Amniotic epithelial cell (primary cell): Measurements from ENCODE around the gene ITGB1BP1.
A peak's percentile ranks its signal among the peaks of the same experiment; 100 is the strongest.

ENCODE experiments used
- DNase-seq: peaks from one replicate; pipeline ENCODE4 v3.0.0-alpha.2; 2010; ENCODE audit warnings: low read depth

The ITGB1BP1 gene

DNA sequence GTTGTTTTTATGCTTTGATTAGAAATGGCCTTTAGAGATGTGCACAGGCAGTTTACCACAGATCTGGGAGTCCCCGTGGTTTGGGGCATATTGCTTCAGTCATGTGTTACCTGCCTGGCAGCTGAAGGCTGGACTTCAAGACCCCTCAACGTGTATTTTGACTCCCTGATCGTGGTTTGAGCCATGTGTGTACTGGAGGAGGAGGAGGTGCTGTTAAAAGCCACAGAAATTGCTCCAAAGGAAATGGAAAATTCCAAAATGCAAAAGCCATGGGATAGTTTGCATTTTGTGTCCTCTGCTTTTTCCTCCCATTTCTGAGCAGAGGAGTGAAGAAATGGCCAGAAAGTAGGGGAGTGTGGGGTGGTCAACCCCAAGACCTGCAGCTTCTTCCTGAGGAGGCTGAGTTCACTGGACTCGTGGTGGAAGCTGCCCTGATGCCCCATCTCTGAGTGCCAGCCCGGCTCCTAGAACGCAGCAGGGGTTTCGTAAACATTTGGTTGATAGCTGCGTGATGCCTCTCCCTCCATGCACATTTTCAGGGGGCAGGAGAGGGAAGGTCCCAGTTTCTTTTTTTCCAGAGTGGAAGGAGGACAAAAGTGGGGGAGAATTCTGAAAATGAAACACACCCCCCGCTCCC is 45.7 kb downstream of the ITGB1BP1 start:
- peak; percentile 24 for DNase-seq

DNA sequence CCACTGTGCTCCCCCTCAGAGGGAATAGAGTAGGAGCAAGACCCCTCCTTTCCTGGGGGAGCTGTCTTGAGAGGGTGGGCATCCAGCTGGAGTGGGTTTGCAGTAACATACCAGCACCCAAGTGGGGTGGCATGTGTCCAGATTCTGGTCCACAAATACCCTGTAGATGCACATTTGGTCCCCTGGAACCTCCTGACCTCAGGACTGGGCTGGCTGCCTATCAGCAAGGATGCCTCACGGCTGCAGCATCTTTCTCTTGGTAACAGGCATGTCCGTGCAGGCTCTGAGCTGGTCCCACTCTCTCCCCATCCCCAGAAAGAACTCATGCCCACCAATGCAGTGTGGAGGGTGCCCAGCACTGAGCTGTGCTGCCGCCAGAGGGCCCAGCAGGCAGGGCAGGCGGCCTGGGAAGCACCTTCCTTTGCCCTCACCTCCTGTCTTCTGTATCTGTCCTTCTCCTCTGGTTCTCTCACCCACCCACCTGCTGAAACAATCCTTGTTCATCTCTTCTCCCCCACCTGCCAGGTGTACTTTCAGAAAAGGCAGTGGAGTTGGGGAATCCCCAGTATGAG is 47.4 kb downstream of the ITGB1BP1 start:
- no peak for DNase-seq

DNA sequence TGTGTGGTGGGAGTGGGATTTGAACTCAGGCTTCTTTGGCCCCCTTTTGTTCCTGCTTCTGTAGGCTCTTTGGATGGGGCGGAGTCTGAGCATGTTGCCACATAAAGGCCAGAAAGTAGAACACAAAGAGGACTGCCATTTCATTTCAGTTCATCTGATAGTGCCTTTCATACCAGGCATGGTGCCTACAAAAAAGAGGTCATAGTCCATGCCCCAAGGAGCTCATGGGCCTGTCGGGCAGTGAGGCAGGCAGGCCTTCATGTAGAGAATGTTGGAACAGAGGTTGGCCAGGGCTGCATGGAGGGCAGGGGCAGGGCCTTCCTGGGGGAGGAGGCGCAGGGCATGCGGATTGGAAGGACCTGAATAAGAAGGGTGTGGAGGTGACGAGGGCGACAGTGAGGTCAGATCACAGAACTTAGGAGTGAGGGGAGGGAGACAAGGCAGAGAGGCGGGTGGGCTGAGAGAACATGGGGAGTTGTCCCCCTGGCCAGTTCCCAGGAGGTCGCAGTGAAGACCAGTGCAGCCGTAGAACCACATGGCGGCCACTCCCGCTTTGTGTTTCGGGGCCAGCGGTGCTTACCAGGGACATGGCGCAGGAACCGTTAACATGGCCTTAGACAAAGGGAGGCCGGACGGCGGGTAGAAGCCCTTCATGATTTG is 49.1 kb downstream of the ITGB1BP1 start:
- no peak for DNase-seq

DNA sequence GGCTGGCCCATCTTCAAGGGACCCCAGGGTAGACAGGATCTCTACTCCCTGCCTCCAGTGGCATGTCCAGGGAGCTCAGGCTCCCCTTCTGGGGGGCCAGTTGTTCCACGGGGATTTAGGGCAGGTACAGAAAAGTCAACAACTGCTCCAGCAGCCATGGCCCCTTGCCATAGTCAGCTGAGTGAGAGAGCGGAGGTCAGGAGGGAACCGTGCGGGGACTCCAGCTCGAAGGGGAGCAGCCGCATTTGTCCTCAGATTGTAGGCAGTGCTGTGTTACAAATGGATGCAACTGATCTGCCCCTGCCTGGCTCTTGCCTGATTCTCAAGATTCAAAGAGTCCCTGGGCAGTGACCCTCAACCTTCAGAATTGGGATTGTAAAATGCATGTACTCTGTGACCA is 49.9 kb downstream of the ITGB1BP1 start:
- no peak for DNase-seq

DNA sequence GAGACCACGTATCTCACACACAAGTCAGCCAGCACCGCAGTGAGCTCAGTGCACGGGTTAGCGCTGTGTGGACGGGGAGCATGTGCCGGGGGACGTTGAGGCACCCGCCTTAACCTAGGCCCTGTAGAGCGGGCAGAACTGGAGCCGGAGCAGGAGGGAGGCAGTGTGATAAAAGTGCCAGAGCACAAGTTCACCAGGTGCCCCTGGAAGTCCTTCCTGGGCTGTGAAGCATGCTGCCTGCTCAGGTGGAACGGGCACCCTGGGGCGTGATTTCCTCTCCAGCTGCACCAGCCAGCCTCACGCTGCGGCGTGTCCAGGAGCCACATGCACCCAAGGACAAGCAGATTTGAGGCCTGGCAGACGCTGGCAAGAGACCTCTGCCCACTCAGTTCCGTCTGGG is 50.3 kb downstream of the ITGB1BP1 start:
- no peak for DNase-seq

DNA sequence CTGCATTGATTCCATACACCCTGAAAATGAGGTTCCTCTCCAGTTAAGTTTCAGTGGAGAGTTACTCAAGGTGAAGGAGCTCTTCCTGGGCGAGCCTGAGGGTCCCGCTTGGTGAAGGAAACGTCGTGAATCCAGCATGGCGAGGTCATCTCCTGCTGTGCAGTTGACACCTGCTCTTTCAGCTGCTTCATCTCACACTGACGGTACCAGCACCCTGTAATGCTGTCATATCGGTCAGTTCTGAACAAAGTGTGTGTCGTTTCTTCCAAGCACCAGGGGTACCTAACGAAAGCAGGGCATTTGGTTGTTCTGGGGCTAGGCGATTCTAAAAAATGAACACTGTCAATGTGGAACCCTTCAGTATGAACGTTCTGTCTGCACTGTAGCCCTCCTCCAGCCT is 52.6 kb downstream of the ITGB1BP1 start:
- DNase-seq = no peak

DNA sequence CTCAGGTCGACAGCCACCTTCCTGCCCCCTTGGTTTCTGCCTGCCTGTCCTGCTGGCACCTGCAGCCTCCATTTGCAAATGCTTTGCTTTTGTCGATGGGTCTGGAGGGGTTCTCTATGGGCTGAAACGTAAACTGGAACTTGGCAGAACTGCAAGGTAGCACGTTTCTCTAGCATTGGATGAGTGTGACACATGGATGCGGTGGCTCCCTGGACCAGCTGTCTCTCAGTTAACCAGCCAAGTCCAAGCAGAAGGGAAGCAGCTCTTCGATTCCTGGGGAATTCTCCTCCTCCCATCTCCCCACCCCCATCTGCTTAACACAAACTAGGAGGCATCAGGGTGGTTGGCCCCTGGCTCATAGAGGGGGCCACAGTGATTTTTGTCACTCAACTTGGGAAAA is 57.3 kb downstream of the ITGB1BP1 start:
- no peak for DNase-seq

DNA sequence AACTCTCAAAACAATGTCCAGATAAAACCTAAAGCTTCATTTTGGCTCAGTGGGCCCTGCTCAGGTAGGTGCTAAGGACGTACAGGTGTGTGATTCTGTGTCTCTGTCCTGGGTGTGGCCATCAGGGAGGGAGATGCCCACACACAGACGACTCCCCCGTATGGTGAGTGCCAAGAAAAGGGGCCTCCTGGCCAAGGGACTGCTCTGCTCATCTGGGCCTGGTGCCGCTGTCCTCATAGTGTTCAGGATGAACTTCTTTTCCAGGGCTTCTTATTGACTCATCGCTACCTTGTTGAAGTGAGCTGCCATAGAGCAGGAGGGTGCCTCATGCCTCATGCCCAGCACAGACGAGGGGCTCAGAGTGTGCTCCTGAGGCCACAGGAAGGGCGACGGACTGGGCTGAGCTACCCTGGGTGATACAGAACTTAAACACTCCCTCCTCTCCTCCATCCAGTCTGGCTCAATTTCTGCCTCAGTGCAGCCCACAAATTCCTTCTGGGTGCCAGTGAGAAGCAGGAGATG is 57.8 kb downstream of the ITGB1BP1 start:
- no peak for DNase-seq

DNA sequence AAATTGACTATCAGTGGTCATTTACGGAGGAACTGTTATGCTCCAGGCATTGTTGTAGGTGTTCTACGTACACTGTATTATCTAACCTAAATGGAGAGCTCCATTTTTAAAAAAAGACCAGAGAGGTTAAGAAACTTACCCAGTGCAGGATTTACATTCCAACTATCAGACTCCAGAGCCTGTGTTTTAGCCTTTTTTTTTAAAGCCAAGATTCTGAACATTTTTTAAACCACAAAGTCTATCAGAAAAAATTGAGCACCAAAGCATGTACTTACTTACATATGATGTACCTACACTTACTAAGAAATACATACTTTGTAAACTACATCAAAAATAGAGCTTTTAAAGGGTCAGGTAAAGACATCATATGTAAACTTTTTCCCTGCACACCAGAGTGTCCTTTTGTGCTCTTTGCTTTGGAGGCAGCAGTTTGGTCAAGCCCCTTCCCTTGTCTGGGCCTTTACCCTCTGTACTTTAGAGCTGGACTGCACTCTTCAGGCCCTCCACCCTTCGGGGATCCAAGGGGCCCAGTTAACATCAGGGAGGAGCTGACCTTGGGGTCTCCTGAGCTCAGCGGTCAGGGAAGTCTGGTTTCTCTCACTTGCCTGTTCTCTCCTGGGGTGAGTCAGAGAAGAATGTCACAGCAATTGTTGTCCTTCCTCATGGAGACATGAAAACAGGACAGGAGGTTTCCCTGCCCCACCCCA is 58.4 kb downstream of the ITGB1BP1 start:
- peak; percentile 81 for DNase-seq

DNA sequence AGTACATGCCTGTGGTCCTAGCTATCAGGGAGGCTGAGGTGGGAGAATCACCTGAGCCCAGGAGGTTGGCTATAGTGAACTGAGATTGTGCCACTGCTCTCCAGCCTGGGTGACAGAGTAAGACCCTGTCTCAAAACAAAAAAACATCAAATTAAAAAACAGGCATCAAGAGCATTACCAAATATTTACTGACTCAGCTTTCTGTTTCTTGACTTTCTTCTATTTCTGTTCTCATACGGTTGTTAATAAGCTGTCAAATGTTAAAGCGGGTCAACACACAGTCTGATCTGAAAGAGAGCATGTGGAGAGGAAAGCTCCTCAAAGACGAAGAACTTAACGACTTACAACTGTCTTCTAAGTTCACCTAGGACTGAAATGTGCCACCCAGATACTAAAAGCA is 59.0 kb downstream of the ITGB1BP1 start:
- DNase-seq = no peak

DNA sequence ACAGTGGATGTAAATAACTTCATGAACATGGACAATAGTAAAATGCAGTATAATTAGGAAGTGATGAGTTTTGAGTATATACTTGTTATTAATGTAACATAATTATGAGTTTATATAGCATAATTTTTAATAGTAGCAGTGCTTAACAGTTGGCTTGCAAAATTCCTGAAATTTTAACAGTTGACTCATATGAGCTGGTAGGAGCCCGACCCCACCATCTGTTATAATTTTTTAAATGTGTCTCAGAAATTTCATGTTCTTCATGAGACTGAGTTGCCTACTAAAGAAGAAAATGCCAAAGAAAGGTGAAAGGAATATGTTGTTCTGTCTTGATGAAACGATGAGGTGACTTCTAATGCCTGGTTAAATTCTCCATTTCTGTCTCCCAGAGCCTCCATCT is 62.6 kb downstream of the ITGB1BP1 start:
- DNase-seq = no peak

DNA sequence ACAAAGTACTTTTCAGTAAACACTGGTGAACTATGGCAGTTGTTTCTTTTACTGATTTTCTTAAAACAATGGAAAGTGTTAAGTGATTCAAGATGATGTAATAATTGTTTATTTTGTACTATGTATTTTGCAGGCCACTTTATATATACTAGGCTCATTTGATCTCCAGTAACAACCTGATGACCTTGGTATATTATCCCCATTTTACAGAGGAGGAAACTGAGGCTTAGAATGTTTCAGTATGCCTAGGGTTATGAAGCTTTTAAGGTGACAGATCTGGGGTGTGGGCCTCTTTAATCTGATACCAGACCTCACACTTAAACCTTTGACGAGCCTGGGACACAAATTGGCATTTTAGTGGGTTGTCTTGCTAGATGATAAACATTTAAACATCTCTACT is 63.2 kb downstream of the ITGB1BP1 start:
- DNase-seq = no peak

DNA sequence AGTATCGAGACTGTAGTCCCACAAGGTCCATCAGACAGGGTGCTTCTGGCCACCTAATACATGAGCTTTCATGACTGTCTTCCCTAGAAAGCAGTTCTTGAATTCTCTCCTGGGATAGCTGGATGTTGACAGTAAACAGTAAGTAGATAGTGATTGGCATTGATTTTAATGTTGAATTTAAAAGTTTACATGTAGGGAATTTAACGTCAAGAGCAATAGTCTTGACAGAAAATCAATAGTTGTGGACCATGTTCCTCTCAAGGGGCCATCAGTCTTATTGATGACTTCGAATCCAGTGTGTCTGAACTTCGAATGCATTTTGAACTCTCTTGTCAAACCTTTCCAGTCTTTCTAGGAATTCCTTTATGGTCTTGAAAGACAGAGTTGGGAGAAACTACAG is 63.9 kb downstream of the ITGB1BP1 start:
- DNase-seq = no peak

DNA sequence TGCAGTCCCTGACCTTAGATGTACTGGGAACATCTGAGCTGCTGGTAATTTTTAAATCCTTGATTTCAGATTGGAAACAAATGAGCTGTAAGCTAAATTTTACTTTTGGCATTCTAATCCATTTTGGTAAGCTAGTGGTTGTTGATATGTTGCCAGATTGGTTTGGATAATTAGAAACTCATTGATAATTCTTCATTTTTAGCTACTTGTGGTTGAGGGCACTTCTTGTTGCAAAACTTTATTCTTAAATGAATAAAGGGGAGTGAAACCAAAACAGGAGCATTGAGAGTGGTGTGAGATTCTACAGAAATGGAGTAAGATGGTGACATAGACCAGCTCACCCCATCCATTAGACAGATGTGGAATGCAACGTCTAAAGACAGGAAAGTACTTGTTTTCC is 64.5 kb downstream of the ITGB1BP1 start:
- no peak for DNase-seq

DNA sequence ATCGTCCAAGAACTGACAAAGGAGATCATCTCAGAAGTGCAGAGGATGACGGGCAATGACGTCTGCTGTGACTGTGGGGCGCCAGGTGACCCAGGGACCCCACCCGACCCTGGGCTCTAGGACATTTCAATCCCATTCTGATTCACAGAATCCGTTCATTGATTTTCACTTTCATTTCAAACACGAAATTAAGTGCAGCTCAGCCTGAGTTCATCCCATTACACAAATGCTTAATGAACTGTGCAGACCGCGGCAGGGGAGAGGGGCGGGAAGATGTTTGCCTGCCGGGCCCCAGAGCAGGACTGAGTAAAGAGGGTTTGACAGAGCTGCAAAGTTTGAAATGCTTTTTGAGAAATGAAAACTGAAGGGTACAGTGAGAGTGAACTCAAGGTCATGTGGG is 67.1 kb downstream of the ITGB1BP1 start:
- DNase-seq = no peak

DNA sequence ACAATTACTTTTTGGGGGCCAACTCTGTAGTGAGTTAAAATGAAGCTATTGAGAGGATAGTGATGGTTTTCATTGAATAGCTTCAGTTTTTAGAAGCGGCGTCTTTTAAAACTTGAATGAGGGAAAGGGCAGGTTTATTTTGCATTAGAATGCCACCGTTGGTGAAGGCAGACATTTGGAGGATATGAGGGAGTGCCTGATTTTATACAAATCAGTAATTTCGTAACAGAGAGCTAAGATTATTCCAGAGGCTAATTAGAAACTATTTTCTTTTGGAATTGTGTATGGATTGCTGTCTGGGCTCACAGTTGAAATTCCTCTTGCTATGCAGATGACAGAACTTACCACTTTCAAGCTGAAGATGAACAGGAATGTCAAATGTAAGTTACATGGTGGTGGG is 67.6 kb downstream of the ITGB1BP1 start:
- DNase-seq = no peak

DNA sequence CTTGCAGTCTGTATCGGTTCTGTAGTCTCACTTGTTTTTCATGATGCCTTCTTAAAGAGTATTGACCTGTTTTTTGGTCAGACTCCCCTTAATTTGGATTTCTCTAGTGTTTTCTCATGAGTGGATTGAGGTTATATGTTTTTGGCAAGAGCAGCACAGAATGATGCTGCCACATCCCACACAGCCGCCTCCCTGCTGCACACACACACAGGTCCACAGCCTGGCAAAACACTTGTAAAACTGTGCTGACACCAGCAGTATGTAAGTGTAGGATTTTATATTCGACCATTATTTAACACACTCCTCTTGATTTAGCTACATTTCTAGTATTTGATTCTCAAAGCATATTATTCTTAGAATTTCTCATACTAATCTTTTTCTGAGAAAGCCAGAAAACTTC is 68.1 kb downstream of the ITGB1BP1 start:
- DNase-seq = no peak

DNA sequence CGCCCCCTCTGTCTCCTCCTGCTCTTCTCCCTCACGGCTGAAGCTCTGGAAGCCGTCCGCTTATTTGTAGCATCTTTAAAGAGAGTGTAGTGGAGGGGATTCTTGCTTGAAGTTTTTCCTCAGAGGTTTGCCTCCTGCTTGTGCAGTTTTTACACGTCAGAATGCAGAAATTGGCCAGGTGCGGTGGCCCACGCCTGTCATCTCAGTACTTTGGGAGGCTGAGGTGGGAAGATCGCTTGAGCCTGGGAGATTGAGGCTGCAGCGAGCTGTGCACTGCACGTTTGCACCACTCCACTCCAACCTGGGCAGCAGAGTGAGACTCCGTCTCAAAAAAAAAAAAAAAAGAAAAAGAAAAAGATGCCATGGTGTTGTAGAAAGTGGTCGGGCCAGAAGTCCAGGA is 69.0 kb downstream of the ITGB1BP1 start:
- no peak for DNase-seq
